Measurements from ENCODE around the gene POP5. TPM values are rescaled to one million over a fixed set of nuclear protein-coding genes. Genes with fewer than 3 reads are reported as not detected.
"Not testable (repeated sequence)": the region's sequence is repeated elsewhere in the genome, so short reads cannot be mapped to it uniquely, and the experiment has no call there.

POP5 gene
- total RNA-seq, 3 donors from 2014 or later (not counting 1 experiment from before 2014, with no cell fraction given): 38.7 to 54.3 (median 42.9) TPM

DNA sequence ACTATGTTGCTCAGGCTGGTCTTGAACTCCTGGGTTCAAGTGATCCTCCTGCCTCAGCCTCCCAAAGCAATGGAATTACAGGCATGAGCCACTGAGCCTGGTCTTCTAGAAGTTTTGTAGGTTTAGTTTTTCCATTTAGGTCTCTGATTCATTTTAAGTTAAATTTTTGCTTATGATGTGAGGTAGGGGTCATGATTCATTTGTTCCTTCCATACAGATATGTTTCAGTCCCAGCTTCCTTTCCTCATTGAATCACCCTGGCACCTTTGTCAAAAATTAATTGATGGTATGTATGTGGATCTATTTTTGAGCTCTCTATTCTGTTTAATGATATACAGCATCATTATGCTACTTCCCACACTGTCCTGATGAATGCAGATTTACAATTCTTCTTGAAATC, 33.6 kb upstream of the POP5 start:
- no peaks in the 10 kb centered on the region for H3K4me1 Mint-ChIP-seq
- no peak for ATAC-seq

GRCh38 chr12:120611534-120611933, 30.3 kb upstream of the POP5 start:
- peaks cover 11 to 16% of the 10 kb centered on the region in 2 donors for H3K27me3 Mint-ChIP-seq (ENCODE audit: low read depth in 2 of 2)
- H3K27ac Mint-ChIP-seq; H3K9me3 ChIP-seq (ENCODE audit: control insufficient read depth, insufficient read depth, low read length); H3K4me3 ChIP-seq (ENCODE audit: low read length); H3K4me3 Mint-ChIP-seq; H3K36me3 Mint-ChIP-seq; DNase-seq; H3K4me1 ChIP-seq (ENCODE audit: control insufficient read depth, insufficient read depth, low read length); H3K36me3 ChIP-seq (ENCODE audit: control insufficient read depth, insufficient read depth, low read length); H3K4me1 Mint-ChIP-seq; H3K27me3 ChIP-seq (ENCODE audit: control insufficient read depth, insufficient read depth, low read length); ATAC-seq; H3K9me3 Mint-ChIP-seq; H3K27ac ChIP-seq (ENCODE audit: low read length); intact Hi-C loops (cut with micrococcal nuclease): not testable (repeated sequence)
- 60% methylated on average over 1 of the region's 1 CpG for WGBS (ENCODE audit: insufficient coverage)

More for the DNA sequence above, 33.6 kb upstream of the POP5 start:
- Mint-ChIP-seq H3K27ac (no peak overlapping the region), H3K4me3 (no peak overlapping the region), H3K27me3 (ENCODE audit: low read depth in 2 of 2) (peaks cover 21 to 45% of the 10 kb centered on the region in 2 donors), H3K9me3 (no peaks in the 10 kb centered on the region), H3K36me3 (no peaks in the 10 kb centered on the region)
- no peak overlapping the region for H3K4me3 ChIP-seq (ENCODE audit: low read length)
- no peaks in the 10 kb centered on the region for H3K4me1 ChIP-seq (ENCODE audit: control insufficient read depth, insufficient read depth, low read length)
- intact Hi-C loops (cut with micrococcal nuclease): no loop called here
- TF ChIP-seq, protein P1, sequence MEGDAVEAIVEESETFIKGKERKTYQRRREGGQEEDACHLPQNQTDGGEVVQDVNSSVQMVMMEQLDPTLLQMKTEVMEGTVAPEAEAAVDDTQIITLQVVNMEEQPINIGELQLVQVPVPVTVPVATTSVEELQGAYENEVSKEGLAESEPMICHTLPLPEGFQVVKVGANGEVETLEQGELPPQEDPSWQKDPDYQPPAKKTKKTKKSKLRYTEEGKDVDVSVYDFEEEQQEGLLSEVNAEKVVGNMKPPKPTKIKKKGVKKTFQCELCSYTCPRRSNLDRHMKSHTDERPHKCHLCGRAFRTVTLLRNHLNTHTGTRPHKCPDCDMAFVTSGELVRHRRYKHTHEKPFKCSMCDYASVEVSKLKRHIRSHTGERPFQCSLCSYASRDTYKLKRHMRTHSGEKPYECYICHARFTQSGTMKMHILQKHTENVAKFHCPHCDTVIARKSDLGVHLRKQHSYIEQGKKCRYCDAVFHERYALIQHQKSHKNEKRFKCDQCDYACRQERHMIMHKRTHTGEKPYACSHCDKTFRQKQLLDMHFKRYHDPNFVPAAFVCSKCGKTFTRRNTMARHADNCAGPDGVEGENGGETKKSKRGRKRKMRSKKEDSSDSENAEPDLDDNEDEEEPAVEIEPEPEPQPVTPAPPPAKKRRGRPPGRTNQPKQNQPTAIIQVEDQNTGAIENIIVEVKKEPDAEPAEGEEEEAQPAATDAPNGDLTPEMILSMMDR (IDR thresholded peaks at IDR 0.05): no peak
- H3K36me3 ChIP-seq (ENCODE audit: control insufficient read depth, insufficient read depth, low read length): no peaks in the 10 kb centered on the region
- no peaks in the 10 kb centered on the region for H3K9me3 ChIP-seq (ENCODE audit: control insufficient read depth, insufficient read depth, low read length)
- no peak for DNase-seq
- H3K27me3 ChIP-seq (ENCODE audit: control insufficient read depth, insufficient read depth, low read length): no peaks in the 10 kb centered on the region
- no peak overlapping the region for H3K27ac ChIP-seq (ENCODE audit: low read length)

GRCh38 chr12:120610560-120610959, 29.4 kb upstream of the POP5 start:
- Mint-ChIP-seq H3K4me1 (no peaks in the 10 kb centered on the region), H3K9me3 (no peaks in the 10 kb centered on the region), H3K36me3 (no peaks in the 10 kb centered on the region), H3K27me3 (ENCODE audit: low read depth in 2 of 2) (peaks cover 13 to 15% of the 10 kb centered on the region in 2 donors), H3K4me3 (no peak overlapping the region), H3K27ac (no peak overlapping the region)
- Histone ChIP-seq H3K4me1 (ENCODE audit: control insufficient read depth, insufficient read depth, low read length) (no peaks in the 10 kb centered on the region), H3K36me3 (ENCODE audit: control insufficient read depth, insufficient read depth, low read length) (no peaks in the 10 kb centered on the region), H3K4me3 (ENCODE audit: low read length) (no peak overlapping the region), H3K27me3 (ENCODE audit: control insufficient read depth, insufficient read depth, low read length) (no peaks in the 10 kb centered on the region), H3K27ac (ENCODE audit: low read length) (no peak overlapping the region), H3K9me3 (ENCODE audit: control insufficient read depth, insufficient read depth, low read length) (no peaks in the 10 kb centered on the region)
- no peak for ATAC-seq
- TF ChIP-seq, protein P1 (IDR thresholded peaks at IDR 0.05): no peak
- DNase-seq: no peak
- WGBS (ENCODE audit: insufficient coverage): 84% methylated on average over 4 of the region's 4 CpGs
- intact Hi-C loops (cut with micrococcal nuclease): no loop called here

- intact Hi-C loops (cut with micrococcal nuclease); H3K27ac Mint-ChIP-seq; H3K27ac ChIP-seq (ENCODE audit: low read length); H3K4me1 ChIP-seq (ENCODE audit: control insufficient read depth, insufficient read depth, low read length); H3K4me3 Mint-ChIP-seq; H3K9me3 ChIP-seq (ENCODE audit: control insufficient read depth, insufficient read depth, low read length); DNase-seq; H3K9me3 Mint-ChIP-seq; H3K36me3 ChIP-seq (ENCODE audit: control insufficient read depth, insufficient read depth, low read length); H3K27me3 ChIP-seq (ENCODE audit: control insufficient read depth, insufficient read depth, low read length); H3K36me3 Mint-ChIP-seq; H3K4me3 ChIP-seq (ENCODE audit: low read length); H3K4me1 Mint-ChIP-seq: not testable (repeated sequence)
- ATAC-seq: peak in 1 of 3 donors; percentile 71
- peaks cover 11 to 24% of the 10 kb centered on the region in 2 donors for H3K27me3 Mint-ChIP-seq (ENCODE audit: low read depth in 2 of 2)
- WGBS (ENCODE audit: insufficient coverage): 30% methylated on average over 5 of the region's 5 CpGs
Observed at GRCh38 chr12:120602416-120602815, 21.2 kb upstream of the POP5 start.

Measured in natural killer cell (primary cell).